Measurements from ENCODE around the gene PDXK. TPM values are rescaled to one million over a fixed set of nuclear protein-coding genes. Genes with fewer than 3 reads are reported as not detected.

The PDXK gene
- total and polyA plus RNA-seq, 9 of the 15 experiments (the other 6 are each of a cell fraction or from before 2014, with no cell fraction given): 5.6 to 162 (median 76.5) TPM

DNA sequence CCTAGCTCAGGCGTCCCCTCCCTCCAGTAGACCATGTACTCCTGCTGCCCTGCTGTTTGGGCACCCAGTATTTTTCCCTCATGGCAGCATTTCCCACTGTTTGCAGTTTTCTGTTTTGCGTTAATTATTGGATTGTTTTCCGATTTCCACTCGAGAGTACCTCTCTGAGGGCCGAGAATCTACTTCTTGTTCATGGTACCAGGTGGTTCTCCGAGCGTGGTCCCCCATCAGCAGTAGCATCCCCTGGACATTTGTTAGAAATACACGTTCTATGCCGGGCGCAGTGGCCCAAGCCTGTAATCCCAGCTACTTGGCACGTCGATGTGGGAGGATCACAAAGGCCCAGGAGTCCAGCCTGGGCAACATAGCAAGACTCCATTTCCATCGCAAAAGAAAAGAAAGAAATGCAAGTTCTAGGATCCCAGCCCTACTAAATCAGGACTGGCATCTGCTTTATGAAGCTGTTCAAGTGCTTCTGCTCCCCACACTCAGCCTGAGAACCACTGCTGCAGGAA, 71.1 kb downstream of the PDXK start:
- Histone ChIP-seq H3K27ac (ENCODE audit: extremely low read depth, low read depth, low read length) (peak overlapping the region; percentile 85), H3K36me3 (ENCODE audit: control insufficient read depth, insufficient read depth, low read length) (peaks cover 49% of the 10 kb centered on the region), H3K27me3 (ENCODE audit: control insufficient read depth in 2 of 2, insufficient read depth in 2 of 2, low read length in 2 of 2) (peaks cover 0 to 5% of the 10 kb centered on the region in 2 experiments; a peak in 2 of 5 replicates), H4K20me1 (replicated peaks; ENCODE audit: control insufficient read depth, insufficient read depth, low read length) (peaks cover 15% of the 10 kb centered on the region; the same call in 1 of the 2 replicates), H3K9ac (ENCODE audit: insufficient read depth in 1 of 2, low read depth in 2 of 2, low read length in 2 of 2) (peak overlapping the region; percentile 91 to 98), H3K79me2 (ENCODE audit: control insufficient read depth, insufficient read depth, low read length) (peaks cover 56% of the 10 kb centered on the region), H3K9me3 (replicated peaks; ENCODE audit: control insufficient read depth, insufficient read depth, low read depth, low read length) (no peaks in the 10 kb centered on the region), H3K4me1 (replicated peaks in 1 of 2; ENCODE audit: control insufficient read depth in 2 of 2, insufficient read depth in 2 of 2, low read length in 2 of 2) (peaks cover 10 to 49% of the 10 kb centered on the region in 2 experiments; a peak in 3 of 5 replicates), H2AFZ (ENCODE audit: low read depth, low read length) (peak overlapping the region; percentile 90; the same call in 1 of the 2 replicates), H3K4me2 (ENCODE audit: insufficient read depth, low read length) (peak overlapping the region; percentile 98), H3K4me3 (peak overlapping the region; percentile 95), H3K9me1 (ENCODE audit: control insufficient read depth, insufficient read depth, low read length) (peaks cover 12% of the 10 kb centered on the region)
- FAIRE-seq: peak; percentile 55
- ChIA-PET CTCF (ENCODE audit: low intra/inter-chr PET ratio) (interaction anchor here (0.6 kb wide), 1 partner anchor 93 kb away, joined by 4 read pairs; no protein-coding TSS in a partner anchor), POLR2A (interaction anchor here (0.5 to 2.4 kb wide), 6 partner anchors 9 to 71 kb away, joined by 3 to 11 read pairs (median 4); partner anchors contain the start of gene PDXK)
- no peak for ATAC-seq
- in situ Hi-C loops (cut with MboI): loop anchor here (25.0 kb wide), 1 partner anchor 347 kb away; the partner anchor contains the start of gene GATD3
- no TSS peak for BruUV-seq (replicated peaks)
- intact Hi-C loops (cut with micrococcal nuclease): no loop called here
- under 1% methylated on average over 13 of the region's 13 CpGs for WGBS (ENCODE audit: insufficient coverage, low coverage, missing lambda C conversion rate)
- DNase-seq (ENCODE audit: extremely low read depth in 1 of 4, low spot score in 3 of 4): no peak
- TF ChIP-seq, protein P1, sequence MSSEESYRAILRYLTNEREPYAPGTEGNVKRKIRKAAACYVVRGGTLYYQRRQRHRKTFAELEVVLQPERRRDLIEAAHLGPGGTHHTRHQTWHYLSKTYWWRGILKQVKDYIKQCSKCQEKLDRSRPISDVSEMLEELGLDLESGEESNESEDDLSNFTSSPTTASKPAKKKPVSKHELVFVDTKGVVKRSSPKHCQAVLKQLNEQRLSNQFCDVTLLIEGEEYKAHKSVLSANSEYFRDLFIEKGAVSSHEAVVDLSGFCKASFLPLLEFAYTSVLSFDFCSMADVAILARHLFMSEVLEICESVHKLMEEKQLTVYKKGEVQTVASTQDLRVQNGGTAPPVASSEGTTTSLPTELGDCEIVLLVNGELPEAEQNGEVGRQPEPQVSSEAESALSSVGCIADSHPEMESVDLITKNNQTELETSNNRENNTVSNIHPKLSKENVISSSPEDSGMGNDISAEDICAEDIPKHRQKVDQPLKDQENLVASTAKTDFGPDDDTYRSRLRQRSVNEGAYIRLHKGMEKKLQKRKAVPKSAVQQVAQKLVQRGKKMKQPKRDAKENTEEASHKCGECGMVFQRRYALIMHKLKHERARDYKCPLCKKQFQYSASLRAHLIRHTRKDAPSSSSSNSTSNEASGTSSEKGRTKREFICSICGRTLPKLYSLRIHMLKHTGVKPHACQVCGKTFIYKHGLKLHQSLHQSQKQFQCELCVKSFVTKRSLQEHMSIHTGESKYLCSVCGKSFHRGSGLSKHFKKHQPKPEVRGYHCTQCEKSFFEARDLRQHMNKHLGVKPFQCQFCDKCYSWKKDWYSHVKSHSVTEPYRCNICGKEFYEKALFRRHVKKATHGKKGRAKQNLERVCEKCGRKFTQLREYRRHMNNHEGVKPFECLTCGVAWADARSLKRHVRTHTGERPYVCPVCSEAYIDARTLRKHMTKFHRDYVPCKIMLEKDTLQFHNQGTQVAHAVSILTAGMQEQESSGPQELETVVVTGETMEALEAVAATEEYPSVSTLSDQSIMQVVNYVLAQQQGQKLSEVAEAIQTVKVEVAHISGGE (CRISPR knock-in tag; IDR thresholded peaks at IDR 0.05): no peak
- TF ChIP-seq ZBTB40 (IDR thresholded peaks at IDR 0.05) (0 out of 2 replicates have a peak, but pooled peaks have one; percentile 20), ZBTB40 (CRISPR knock-in tag; IDR thresholded peaks at IDR 0.05) (no peak), SMAD1 (IDR thresholded peaks at IDR 0.05; ENCODE audit: low read depth, low read length, partially characterized antibody) (no peak)
- TF ChIP-seq, protein P2, sequence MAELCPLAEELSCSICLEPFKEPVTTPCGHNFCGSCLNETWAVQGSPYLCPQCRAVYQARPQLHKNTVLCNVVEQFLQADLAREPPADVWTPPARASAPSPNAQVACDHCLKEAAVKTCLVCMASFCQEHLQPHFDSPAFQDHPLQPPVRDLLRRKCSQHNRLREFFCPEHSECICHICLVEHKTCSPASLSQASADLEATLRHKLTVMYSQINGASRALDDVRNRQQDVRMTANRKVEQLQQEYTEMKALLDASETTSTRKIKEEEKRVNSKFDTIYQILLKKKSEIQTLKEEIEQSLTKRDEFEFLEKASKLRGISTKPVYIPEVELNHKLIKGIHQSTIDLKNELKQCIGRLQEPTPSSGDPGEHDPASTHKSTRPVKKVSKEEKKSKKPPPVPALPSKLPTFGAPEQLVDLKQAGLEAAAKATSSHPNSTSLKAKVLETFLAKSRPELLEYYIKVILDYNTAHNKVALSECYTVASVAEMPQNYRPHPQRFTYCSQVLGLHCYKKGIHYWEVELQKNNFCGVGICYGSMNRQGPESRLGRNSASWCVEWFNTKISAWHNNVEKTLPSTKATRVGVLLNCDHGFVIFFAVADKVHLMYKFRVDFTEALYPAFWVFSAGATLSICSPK (IDR thresholded peaks at IDR 0.05; ENCODE audit: borderline replicate concordance): peak; percentile 50; the same call in 1 of the 2 replicates

Measured in K562 (cell line).